NCI-H187 treated with DMSO at 0.1 percent for 48 hours (cell line): ENCODE results near the gene RRAS2.
A peak's percentile ranks its signal among the peaks of the same experiment; 100 is the strongest.

Source experiments
- DNase-seq: peaks from one replicate; lab custom pipeline; 2025; lab: John Stamatoyannopoulos, UW

The RRAS2 gene

DNA sequence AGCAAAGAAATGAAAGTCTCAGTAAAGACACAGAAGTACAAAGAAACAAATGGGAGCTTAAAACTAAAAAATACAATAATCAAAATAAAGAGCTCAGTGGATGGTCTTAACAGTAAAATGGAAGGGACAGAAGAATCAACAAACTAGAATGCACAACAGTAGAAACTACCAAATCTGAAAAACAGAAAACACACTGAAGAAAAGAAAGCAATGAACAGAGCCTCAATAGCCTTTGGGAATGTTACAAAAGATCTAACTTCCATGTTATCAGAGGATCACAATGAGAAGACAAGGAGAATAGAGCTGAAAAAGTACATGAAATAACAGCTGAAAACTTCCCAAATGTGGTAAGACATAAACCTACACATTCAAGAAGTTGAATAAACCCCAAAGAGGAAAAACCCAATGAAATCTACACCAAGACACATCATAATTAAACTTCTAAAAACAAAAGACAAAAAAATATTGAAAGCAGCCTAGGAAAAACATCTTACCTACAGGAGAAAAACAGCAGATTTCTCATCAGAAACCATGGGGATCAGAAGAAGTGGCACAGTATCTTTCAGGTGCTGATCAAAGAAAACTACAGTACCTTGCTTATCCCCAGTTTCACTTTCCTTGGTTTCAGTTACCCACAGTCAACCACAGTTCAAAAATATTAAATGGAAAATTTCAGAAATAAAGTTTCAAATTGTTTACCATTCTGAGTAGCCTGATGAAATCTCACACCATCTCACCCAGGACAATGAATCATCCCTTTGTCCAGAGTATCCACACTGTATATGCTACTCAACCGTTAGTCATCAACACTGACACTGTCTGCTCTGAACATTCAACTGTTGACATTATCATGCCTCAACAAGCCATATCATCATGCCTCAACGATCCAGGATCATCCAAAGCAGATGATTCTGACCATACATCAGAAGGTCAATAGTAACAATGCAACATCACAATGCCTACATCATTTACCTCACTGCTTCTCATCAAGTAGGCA is 22.2 kb downstream of the RRAS2 start:
- DNase-seq: no peak

- no peak for DNase-seq
Measured at GRCh38 chr11:14335712-14336111, 23.3 kb downstream of the RRAS2 start.

DNA sequence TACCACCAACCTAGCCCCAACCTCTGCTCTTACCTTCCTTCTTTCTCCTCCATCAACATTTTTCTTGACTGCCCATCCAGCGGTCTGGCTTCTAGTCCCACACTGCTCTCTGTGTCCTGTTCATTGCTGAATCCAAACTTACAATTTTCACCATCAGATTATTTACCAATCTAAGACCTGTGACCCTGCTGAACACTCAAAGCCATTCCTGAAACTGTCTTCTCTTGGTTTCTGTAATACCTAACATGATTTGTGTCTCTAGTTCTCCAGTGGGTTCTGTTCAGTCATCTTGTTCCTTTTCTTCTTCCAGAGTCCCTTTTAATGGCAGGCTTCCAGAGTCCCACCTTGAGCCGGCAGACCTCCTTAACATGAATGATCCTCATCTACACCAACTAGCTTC is 24.1 kb downstream of the RRAS2 start:
- DNase-seq: no peak

DNA sequence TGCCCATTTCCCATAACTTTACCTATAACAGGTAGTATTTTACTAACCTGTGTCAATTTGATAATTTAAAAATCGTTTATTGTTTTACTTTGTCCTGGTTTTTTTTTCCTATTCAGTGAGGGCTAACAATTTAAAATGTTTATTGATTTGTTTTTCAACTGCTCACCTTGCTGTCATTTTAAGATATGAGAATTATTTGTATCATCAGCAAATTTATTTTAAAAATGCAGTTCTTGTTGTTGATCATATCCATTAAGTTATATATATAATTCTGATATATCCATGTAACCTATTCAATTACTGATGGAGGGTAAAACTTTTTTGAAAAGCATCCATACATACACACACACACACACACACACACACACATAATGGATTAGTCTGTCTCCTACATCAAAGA is 24.8 kb downstream of the RRAS2 start:
- no peak for DNase-seq

DNA sequence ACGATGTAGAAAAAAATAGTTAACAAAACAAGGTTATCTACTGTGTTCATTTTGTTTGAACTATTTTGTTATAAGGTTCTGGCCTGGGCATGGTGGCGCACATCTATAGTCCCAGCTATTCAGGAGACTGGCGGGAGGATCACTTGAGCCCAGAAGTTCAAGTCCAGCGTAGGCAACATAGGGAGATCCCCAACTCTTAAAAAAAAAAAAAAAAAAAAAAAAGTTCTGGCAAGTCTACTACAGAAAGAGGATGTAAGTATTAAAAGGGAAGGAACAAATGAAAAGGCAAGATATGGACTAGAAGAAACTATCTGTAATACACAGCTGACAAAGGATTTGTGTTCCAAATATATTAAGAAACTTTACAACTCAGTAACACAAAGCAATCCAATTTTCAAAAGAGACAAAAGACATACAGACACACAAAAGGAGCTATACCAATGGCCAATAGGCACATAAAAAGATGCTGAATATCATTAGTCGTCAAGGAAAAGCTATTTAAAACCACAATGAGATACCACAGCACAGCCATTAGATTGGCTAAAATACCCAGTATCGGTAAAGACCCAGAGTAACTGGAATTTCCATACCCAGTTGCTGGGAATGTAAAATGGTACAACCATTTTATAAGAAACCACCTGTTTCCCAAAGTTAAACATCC is 27.4 kb downstream of the RRAS2 start:
- no peak for DNase-seq

DNA sequence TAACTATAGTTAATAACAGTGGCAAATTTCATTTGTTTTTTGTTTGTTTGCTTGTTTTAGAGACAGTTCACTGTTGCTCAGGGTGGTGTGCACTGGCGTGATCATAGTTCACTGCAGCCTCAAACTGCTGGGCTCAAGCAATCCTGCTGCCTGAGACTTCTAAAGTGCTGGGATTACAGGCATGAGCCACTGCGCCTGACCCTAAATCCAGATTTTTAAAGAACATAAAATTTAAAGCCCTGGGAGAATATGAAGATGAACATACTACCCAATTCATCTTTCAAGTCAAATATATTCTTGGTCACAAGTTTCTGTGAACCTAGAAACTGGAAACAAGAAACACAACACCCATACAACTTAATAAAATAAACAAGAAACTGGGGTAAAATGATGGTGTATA is 28.1 kb downstream of the RRAS2 start:
- no peak for DNase-seq

- DNase-seq: no peak
Measured at GRCh38 chr11:14329702-14330101, 29.3 kb downstream of the RRAS2 start.

GRCh38 chr11:14327116-14327515 is 31.9 kb downstream of the RRAS2 start:
- no peak for DNase-seq

DNA sequence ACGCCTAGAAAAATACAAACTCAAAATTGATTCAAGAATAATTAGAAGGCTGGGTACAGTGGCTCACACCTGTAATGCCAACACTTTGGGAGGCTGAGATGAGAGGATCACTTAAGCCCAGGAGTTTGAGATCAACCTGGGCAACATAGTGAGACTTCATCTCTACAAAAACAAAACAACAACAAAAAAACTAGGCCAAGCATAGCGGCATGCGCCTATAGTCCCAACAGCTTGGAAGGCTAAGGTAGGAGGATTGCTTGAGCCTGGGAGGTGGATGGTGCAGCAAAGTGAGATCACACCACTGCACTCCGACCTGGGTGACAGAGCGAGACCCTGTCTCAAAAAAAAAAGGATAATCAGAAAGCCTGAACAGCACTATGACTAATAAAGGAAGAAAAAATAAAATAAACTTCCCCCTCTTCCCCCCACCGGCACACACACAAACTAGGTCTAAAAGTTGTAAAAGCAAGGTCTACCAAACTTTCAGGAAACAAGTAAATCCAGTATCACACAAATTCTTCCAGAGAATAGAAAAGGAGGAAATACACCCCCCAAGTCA is 35.8 kb downstream of the RRAS2 start:
- no peak for DNase-seq

DNA sequence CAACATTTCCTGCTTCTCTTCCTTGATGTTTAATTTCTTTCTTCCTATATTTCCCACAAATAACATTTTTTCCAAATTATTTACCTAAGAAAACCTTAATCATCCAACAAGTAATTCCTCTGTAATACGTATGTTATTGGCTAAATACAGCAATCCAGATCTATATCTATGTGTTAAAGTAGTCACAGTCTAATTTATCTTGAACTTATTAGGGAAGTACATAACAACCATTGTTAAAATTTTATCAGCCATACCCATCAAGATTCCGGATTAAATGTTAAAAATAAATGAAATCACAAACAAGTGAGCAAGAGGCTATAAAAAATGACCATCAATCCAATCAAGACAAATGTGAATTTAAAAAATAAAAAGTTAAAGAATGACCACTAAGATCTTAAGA is 36.5 kb downstream of the RRAS2 start:
- no peak for DNase-seq

DNA sequence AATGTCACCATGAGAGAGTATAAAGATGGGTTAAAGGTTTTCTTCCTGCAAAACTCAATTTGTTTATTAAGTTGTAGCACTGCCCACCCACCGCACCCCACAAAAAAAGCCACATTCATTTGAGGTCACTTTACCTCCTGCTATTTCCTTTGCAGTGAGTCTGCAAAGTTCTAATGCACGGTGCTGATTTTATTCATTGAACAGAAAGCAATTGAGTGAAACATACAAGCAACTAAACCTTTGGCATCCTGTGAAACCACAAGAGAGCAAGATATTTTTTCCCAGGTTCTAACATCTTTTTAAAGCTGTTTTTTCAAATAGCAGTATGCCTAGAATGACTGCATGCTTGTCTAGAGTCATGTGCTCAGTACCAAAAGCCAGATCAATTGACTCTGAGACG is 39.0 kb downstream of the RRAS2 start:
- DNase-seq: no peak

GRCh38 chr11:14318581-14318981 is 40.4 kb downstream of the RRAS2 start:
- no peak for DNase-seq

DNA sequence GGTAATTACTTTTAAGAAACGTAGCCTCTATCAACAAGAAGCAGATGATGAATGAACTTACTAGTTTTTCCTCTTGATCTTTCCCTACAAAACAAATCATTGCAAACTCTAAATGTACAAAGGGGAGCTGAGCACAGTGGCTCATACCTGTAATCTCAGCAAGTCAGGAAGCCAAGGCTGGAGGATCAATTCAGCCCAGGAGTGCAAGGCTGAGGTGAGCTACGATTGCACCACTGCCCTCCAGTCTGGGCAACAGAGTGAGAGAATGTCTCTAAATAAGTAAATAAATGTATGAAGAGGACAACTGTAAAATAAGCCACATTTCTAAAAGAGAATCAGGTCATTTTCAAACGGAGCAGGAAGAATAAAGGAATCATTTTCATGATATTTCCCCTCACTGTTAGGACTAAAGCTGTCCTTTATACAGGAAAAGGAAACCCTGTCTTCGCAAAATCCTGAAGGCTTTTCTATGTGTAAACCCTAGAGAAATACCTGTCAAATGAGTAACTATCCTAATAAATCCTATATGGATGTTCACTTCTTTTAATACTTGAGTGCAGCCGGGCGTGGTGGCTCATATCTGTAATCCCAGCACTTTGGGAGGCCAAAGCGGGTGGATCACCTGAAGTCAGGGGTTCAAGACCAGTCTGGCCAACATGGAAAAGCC is 41.2 kb downstream of the RRAS2 start:
- no peak for DNase-seq

DNA sequence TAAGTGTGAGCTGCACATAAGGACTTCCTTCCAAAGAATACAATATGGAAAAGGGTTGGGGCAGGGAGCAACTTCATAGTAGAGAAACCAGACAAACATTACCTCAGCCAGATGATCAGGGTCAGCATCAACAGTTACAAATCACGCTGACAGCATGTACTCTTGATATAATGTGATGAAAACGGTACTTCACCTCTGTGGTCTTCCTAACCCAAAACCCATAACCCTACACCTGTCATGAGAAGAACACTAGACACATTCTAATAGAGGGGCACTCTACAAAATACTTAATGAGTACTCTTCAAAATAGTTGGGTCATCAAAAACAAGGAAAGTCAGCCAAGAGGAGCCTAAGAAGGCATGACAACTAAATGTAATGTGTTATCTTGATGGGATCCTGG is 43.9 kb downstream of the RRAS2 start:
- DNase-seq: no peak

- no peak for DNase-seq
Measured at GRCh38 chr11:14314127-14314526, 44.9 kb downstream of the RRAS2 start.

DNA sequence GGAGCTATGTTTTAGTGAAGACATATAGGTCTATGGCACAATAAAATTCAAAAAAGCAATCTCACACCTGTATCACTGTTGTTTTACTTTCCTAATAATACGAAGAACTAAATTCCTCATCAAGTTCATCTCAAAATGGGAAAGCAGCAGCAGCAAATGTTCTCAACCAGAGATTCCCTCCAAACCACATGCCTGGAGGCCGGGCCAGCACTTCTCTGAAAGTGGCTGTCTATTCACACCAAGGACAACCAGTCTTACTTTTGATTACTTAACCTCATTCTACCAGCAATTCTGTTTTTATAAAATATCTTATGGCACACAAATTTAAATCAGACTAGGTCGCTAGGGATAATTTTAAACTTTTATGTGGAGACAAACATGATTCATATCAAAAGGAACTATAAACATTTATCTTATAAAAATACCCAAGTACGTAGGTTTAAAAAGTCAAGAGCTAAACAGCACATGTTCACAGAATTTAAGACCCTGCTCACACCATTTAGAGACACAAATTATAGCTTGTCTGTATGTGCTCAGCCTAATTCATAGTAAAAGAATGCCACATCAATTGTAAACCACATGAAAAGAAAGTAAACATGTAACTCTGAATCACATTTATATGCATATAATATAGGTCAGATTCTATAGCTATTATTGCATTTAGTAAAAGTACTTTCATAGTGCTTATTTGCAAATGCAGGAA is 46.1 kb downstream of the RRAS2 start:
- DNase-seq: no peak

GRCh38 chr11:14310679-14311078 is 48.3 kb downstream of the RRAS2 start:
- DNase-seq: no peak

DNA sequence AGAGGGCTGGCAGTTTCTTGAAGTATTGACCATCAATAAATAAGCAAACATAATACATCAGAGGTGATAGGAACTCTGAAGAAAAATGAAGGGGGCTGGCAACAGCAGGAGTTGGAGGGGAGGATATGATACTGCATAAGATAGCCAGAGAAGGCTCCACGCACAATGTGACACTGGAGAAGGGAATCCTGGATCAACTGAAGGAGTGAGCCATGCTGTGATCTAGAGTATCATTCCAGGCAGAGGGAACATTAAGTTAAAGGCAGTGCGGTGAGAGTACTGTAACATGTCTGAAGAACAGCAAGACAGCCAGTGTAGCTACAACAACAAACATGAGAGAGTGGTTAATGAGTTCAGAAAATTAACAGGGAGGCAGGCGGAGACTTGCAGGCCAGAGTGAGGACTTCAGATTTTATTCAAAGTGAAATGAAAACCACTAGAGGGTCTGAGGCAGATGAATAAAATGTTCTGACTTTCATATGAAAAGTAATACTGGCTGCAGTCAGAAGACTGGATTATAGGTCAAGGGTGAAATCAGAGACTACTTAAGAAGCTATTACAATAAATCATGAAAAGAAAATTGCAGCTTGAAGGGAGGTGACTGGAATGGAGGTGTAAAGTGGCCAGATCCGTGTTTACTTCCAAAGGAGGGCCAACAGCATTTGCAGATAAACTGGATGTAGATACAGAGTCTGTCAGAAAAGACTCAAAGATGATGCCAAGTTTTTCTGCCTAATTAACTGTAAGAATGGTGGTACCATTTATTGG is 49.4 kb downstream of the RRAS2 start:
- peak; percentile 72 for DNase-seq

DNA sequence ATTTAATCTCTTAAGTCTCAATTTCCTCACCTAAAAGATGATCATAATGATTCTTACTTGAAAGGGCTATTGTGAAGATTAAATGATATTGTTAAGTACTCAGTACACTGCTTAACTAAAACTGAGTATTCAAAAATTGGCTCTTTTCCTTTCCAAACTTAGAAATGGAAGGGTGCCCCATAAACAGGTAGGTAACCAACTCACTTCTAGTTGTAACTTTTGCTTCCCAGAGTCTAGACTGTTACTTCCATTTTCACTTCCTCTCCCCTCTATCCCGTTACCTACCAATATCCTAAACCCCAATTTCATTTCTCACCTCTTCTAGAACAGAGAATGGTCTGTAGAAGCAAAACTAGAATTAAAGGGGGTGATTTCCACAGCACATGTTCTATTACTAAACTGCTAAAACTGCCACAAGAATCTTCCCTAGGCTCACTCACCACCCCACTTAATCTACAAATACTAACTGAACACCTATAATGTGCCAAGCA is 50.0 kb downstream of the RRAS2 start:
- no peak for DNase-seq

DNA sequence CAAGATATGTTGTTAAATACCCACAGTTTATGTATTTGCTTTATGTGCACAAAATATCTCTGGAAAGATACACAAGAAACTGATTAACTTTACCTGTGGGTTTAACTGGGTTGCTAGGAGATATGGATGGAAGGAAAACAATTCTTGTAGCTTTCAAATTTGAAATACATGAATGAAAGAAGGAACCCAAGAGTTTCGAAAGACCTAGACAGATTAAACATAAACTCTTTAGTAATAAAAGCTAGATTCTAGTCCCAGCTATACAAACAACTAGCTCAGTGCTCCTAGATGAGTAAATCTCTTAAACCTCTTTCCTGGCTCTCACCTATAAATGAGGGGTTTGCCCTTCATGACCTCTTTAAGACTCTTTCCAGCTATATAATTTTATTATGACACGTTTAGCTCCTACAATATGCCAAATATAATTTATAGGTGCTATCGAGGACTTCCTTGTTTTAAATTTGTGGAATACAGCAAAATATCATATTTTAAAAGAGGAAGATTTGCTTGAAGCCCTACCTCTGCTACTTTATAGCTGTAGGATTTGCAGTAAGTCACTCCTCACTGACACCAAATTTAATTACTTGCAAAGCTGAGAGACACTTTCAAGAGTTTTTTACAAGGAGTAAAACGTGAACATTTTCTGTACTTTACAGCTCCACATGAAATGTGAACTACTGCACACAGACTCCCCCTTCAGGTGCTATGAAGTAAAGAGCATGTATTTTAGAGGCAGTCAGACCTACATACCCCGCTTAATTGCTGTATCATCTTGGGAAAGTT is 50.7 kb downstream of the RRAS2 start:
- DNase-seq: no peak
